NCI-H1105 (cell line): ENCODE data around the gene RXFP1.
A peak's percentile ranks its signal among the peaks of the same experiment; 100 is the strongest.

Source experiments
- DNase-seq: peaks from one replicate; lab custom pipeline; 2025; lab: John Stamatoyannopoulos, UW

The RXFP1 gene

DNA sequence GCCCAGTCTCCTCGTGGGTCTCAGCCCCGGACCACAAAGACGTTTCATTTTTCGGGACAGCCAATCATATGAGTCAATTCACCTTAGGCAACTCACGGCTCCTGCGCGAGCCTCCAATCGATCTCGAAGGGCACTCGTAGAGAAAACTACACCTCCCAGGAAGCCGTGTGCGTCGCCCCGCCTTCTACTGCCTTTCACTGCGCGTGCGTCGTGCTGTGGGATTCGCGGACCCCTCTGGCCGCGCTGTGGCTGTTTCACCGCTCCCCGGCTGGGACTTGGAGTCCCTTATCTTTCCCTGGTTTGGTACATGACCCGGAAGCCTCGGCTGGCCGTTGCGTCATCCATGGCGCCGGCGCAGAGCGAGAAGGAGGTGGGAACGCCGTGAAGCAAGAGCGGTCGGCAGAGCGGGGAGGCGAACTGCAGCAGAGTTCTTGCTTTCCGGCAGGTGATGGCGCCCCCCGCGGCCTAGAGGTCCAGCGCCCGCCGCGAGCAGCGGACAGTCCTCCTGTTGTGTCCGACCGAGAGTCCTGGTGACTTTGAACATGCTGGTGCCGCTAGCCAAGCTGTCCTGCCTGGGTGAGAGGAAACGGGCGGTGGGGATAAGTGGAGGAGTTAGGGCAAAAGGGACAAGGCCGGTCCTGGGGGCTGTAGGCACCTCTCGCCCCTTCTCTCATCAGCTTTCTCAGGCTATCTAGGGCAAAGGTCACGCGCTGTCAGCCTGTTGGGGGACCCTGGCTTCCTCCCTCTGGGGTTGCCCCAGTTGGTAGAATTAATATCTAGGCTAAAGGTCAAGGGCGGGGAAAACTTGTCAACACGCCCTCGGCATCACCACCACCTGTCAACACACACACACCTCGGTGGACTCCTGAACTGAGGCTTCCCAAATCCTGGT, 150.5 kb downstream of the RXFP1 start, which contains the start of gene ETFDH:
ETFDH (plus strand) TSS at position 382 of the 892 bp plus-strand sequence; CDS start at position 543, 161 bp downstream.
- DNase-seq, result peak; percentile 93

DNA sequence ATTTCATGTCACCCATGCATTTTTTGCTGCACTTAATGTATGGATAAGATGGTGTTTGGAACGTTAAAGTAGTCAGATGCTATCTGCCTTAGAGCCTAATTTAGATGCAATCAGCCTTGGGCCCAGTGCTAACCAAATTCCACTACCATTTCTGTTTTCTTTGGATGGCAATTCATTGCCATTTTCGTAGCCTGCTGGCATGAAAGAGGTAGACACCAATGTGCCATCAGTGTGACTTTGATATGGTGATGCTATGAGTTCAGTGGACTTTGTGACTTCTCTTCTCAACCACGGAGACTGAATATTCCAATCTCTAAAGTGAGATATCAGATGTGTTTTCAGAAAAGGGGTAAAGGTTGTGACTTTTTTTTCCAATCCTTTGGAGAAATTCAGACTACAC, 152.0 kb downstream of the RXFP1 start:
- DNase-seq, result no peak

DNA sequence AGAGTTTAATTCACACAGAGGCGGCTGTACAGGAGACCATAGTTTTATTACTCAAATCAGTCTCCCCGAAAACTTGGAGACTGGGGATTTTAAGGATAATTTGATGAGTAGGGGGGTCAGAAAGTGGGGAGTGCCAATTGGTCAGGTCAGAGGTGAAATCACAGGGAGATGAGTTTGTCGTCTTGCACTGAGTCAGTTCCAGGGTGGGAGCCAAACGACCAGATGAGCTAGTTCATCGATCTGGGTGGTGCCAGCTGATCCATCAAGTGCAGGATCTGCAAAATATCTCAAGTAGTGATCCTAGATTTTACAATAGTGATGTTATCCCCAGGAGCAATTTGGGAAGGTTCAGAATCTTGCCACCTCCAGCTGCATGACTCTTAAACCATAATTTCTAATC, 154.4 kb downstream of the RXFP1 start:
- DNase-seq, result no peak

DNA sequence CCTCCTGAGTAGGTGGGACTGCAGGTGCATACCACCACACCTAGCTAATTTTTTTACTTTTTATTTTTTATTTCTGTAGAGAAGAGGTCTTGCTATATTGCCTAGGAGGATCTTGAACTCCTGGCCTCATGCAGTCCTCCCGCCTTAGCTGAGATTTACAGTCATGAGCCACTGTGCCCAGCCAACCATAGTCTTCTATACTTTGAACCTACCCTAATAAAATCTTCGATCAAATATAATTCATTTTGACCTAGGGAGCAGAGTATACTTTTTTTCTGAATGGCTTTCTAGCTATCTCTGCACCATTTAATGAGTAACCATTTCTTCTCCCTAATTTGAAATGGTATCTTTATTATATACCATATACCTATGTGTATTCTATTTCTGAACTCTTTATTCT, 157.1 kb downstream of the RXFP1 start:
- DNase-seq, result no peak

DNA sequence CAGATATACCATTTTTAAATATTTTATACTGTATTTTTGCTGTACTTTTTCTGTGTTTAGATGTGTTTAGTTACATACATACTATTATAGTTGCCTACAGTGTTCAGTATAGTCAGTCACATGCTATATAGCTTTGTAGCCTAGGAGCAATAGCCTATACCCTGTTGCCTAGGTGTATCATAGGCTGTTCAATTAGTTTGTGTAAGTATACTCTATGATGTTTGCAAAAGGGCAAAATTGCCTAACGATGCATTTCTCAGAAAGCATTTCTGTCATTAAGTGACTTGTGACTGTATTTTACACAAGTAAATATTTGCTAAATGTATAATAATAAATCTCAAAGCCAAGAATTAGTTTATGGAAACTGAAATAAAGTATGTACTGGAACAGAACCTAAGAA, 159.9 kb downstream of the RXFP1 start:
- DNase-seq, result no peak

DNA sequence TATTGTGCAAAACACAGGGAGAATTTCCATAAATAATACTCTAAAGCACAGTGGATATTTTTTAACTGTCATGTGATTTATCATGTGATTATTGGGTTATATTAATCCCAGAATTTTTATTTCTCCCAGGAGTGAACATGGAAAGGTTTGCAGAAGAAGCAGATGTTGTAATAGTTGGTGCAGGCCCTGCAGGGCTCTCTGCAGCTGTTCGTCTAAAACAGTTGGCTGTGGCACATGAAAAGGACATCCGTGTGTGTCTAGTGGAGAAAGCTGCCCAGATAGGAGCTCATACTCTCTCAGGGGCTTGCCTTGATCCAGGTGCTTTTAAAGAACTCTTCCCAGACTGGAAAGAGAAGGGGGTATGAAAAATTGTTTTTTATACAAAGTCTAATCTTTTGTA, 160.4 kb downstream of the RXFP1 start:
- no peak for DNase-seq

DNA sequence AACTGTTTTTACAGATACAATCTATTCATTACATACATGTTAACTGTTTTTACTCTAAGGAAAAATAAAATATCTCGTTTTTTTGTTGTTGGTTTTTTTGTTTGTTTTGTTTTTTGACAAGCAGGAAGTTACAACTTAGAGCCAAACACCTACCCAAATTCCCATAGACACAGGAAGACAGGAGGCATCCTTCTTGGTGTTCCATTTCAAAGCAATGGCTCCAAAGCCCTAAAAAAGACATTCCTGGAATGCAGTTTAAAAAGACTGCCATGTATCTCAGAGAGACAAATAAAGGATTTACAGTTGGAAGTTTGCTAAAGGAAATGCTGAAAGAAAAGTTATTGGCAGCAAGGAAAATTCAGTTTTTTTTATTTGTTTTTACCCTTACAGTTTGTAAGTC, 167.1 kb downstream of the RXFP1 start:
- DNase-seq, result no peak
